Measurements from ENCODE around the gene RIT2.

The RIT2 gene

GRCh38 chr18:43115076-43115921 lies at the start of gene RIT2:
RIT2 (minus strand) TSS chr18:43115685.
- no peak for DNase-seq

- no peak for DNase-seq
Observed at GRCh38 chr18:43161528-43161927, 46.0 kb upstream of the RIT2 start.

DNA sequence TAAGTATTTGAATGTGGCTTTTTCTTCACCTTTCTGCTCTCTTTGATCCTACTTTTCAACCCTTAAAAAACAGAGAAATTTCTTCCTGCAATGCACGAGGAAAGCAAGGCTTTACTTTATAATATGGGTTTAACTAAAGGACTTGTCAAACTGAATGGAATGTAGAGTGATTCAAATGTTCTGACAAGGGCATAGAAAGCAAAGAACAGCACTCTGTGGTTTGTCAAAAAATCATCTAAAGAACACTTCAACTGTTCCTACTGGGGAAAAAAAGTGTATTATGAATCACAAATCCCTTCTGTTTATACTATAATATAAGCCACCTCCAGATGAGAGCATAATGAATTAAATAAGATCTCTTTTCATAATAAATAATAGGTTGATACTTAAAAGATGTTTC lies 45.0 kb upstream of the RIT2 start:
- DNase-seq, result no peak

- DNase-seq, result no peak
Observed at GRCh38 chr18:43159926-43160325, 44.4 kb upstream of the RIT2 start.

DNA sequence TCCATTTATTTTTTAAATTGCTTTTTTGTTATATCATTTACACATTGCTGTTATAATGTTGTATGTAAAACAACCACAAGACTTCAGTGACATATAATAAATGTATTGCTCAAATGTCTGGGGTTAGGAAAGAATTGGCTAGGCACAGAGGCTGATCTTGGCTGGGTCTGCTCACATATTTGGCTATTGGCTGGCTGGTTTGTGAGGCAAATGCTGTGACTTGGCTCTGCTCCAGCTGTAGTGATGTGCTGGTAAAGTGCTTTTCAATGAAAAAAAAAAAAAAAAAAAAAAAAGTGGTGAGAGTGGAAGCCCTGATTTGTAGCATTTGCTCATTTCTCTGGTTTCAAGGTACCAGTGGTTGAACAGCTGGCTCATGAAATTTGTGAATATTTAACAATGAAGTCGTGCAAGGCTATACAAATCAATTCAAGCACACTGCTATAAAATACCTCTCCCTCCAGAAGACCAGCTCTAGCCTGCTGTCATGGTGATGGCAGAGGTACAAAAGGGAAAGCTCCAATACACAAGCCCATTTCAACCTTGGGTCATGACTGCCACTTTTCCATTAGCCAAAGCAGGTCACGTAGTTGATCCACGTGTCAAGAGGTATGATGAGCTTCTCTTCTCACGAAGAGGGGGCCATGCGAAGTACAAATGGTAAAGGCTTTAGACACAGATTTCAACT lies 43.7 kb upstream of the RIT2 start:
- DNase-seq, result no peak

- DNase-seq, result no peak
Observed at GRCh38 chr18:43158381-43158780, 42.9 kb upstream of the RIT2 start.

GRCh38 chr18:43155842-43156241 lies 40.4 kb upstream of the RIT2 start:
- no peak for DNase-seq

GRCh38 chr18:43148231-43148630 lies 32.7 kb upstream of the RIT2 start:
- DNase-seq, result no peak

DNA sequence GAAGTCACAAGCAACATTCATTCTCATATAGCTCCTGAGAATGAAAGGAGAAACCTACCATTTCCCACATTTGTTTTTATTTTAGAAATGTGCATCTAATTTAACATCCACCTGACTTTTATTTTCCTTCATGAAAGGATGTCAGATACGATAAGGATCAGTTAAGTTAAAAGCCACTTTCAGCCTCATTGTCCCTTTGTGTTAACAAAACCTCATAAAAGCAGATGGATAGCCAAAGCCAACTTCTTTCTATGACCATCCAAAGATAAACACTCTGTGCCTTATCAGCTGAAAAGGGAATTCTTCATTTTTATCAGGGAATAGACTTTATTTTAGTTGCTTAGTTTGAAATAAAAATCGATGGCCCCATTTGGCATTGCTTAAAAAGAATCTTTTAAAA lies 25.7 kb upstream of the RIT2 start:
- no peak for DNase-seq

DNA sequence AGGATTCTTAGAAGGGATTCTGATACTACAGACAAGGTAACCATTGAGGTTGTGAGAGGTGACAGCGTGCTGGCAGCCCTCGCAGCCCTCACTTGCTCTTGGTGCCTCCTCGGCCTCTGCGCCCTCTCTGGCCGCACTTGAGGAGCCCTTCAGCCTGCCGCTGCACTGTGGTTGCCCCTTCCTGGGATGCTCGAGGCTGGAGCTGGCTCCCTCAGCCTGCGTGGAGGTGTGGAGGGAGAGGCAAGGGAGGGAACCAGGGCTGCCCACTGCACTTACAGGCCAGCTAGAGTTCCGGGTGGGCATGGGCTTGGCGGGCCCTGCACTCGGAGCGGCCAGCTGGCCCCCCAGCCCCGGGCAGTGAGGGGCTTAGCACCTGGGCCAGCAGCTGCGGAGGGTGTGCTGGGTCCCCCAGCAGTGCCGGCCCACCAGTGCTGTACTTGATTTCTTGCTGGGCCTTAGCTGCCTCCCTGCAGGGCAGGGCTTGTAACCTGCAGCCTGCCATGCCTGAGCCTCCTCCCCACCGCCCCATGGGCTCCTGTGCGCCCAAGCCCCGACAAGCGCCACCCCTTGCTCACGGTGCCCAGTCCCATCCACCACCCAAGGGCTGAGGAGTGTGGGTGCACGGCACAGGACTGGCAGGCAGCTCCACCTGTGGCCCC lies 23.9 kb upstream of the RIT2 start:
- no peak for DNase-seq

GRCh38 chr18:43134876-43135275 lies 19.4 kb upstream of the RIT2 start:
- no peak for DNase-seq

- DNase-seq, result no peak
Observed at GRCh38 chr18:43130716-43131260, 15.3 kb upstream of the RIT2 start.

DNA sequence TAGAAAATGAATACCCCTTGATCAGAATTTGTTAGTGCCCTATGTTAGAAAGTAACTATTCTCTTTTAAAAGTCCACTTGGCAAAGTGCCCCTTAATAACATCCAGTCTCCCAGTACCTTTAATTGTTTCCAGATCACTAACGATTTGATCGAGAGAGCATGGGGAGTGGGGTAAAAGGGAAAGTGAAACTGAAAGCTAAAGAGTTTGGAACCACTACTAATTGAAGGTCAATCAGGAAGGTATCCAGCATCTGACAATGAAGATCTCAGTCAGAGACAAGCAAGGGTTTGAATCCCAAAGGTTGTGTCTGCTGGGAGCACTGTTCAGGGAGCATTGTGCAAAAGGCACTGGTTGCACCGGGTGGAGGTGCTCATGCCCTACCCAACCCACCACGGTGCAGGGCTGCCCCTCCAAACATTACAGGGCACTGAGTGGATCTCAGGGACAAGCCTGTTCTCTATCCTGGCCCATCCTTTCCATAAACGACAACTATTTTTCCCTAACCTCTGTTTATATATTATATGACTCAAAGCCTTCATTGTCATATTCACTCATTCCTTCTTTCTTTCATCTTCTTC lies 14.6 kb upstream of the RIT2 start:
- no peak for DNase-seq

- DNase-seq, result no peak
Observed at GRCh38 chr18:43125471-43125870, 10.0 kb upstream of the RIT2 start.

- DNase-seq, result no peak
Observed at GRCh38 chr18:43122955-43123354, 7.5 kb upstream of the RIT2 start.

DNA sequence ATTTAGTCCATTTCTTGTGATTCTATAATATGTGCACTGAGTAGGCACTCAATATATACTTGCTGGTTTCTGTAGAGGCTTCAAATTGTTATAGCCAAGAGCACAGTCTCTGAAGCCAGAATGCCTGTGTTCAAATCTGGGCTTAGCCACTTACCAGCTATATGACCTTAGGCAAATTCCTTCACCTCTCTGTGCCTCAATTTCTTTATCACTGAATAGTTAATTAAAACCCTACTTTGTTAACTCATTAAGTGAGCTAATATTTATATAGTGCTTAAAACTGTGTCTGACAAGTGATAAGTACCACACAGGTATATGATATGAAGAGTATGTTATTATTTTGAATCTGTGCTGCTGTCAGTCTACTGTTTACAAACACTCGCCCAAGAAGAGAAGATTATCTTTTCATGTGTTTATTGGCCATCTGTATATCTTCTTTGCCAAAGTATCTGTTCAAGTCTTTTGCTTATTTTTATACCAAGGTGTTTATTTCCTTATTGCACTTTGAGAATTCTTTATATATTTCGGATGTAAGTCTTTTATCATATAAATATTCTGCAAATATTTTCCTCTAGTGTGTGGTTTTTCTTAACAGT lies 1.3 kb upstream of the RIT2 start:
- no peak for DNase-seq

GRCh38 chr18:43113220-43113895 lies 2.1 kb downstream of the RIT2 start:
- DNase-seq, result no peak

GRCh38 chr18:43108882-43109281 lies 6.6 kb downstream of the RIT2 start:
- DNase-seq, result no peak

DNA sequence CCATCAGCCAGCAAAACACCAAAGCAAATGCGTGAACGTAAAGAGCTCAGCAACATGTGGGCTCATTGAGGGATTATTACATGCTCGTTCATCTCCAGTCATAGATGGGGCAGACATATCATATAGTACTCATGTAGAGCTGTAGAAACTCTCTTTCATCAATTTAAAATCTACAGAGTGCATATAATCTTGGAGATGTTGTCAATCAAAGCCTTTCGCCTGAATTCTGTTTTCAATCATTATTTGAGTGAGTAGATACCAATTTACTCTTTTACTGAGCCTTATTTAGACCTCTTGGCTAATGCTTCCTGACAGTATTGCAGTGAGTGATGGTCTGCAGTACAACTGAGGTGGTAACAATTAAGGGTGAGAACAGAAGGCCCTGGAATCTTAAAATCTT lies 7.0 kb downstream of the RIT2 start:
- DNase-seq, result no peak

DNA sequence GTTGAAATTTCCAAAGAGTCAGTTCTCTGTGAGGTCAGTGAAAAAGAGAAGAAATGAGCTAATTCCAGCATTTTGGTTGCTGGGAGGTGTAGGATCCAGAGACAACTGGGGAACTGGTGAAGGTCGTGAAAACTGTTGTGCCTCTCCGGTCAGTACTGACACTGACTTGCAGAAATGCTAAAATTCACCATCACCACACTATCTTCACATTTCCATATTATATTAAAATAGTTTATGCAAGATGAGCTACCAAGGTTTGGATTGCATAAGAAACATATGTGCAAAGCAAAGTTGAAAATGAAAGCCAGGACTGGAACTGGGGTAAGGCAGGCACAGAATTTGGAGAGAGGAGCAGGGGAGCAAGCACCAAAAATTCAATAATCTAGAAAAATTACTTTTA lies 21.8 kb downstream of the RIT2 start:
- DNase-seq, result no peak

- DNase-seq, result no peak
Observed at GRCh38 chr18:43092539-43092938, 22.9 kb downstream of the RIT2 start.

GRCh38 chr18:43081396-43081795 lies 34.1 kb downstream of the RIT2 start:
- DNase-seq, result no peak
